Stimulated activated CD4-positive, alpha-beta T cell treated with anti-CD3 and anti-CD28 coated beads, Interleukin-2, amount 100 ng/mL, for 48 hours (primary cell): ENCODE data around the gene IL1R2.

Experiments used
- DNase-seq, 2 donors: peaks; one replicate each; pipeline ENCODE4 v3.0.0-alpha.2; 2020

The IL1R2 gene

GRCh38 chr2:101991721-101992145 lies at the start of gene IL1R2:
Gene IL1R2, plus strand, starts transcription at chr2:101991960. Its CDS starts 16,616 bp downstream, at chr2:102008576.
- no peak for DNase-seq

GRCh38 chr2:101942851-101943250 lies 48.9 kb upstream of the IL1R2 start:
- DNase-seq, result no peak

- no peak for DNase-seq
Measured at GRCh38 chr2:101946372-101947039, 45.3 kb upstream of the IL1R2 start.

GRCh38 chr2:101947374-101947773 lies 44.4 kb upstream of the IL1R2 start:
- no peak for DNase-seq

- DNase-seq, result no peak
Measured at GRCh38 chr2:101948625-101949155, 43.1 kb upstream of the IL1R2 start.

GRCh38 chr2:101949304-101949703 lies 42.5 kb upstream of the IL1R2 start:
- DNase-seq, result no peak

GRCh38 chr2:101951296-101951695 lies 40.5 kb upstream of the IL1R2 start:
- DNase-seq, result no peak

- DNase-seq, result no peak
Measured at GRCh38 chr2:101952551-101952950, 39.2 kb upstream of the IL1R2 start.

GRCh38 chr2:101956465-101957438 lies 35.0 kb upstream of the IL1R2 start:
- no peak for DNase-seq

- no peak for DNase-seq
Measured at GRCh38 chr2:101958061-101958460, 33.7 kb upstream of the IL1R2 start.

- DNase-seq, result no peak
Measured at GRCh38 chr2:101960819-101961337, 30.9 kb upstream of the IL1R2 start.

GRCh38 chr2:101961338-101962191 lies 30.2 kb upstream of the IL1R2 start:
- DNase-seq, result no peak

- DNase-seq, result no peak
Measured at GRCh38 chr2:101962309-101962708, 29.5 kb upstream of the IL1R2 start.

- DNase-seq, result no peak
Measured at GRCh38 chr2:101963198-101963597, 28.6 kb upstream of the IL1R2 start.

- DNase-seq, result no peak
Measured at GRCh38 chr2:101967826-101968513, 23.8 kb upstream of the IL1R2 start.

GRCh38 chr2:101969723-101970122 lies 22.0 kb upstream of the IL1R2 start:
- no peak for DNase-seq

- DNase-seq, result no peak
Measured at GRCh38 chr2:101970901-101971300, 20.9 kb upstream of the IL1R2 start.

GRCh38 chr2:101971836-101972235 lies 19.9 kb upstream of the IL1R2 start:
- DNase-seq, result no peak

- DNase-seq, result no peak
Measured at GRCh38 chr2:101972621-101973434, 18.9 kb upstream of the IL1R2 start.

GRCh38 chr2:101974663-101975062 lies 17.1 kb upstream of the IL1R2 start:
- DNase-seq, result no peak
